HepG2 (cell line): Measurements from ENCODE around the gene ASIC3. TPM values are rescaled to one million over a fixed set of nuclear protein-coding genes. Genes with fewer than 3 reads are reported as not detected.

ENCODE experiments used
- ARHGAP35 ChIP-seq: sonication (generic); formaldehyde crosslinking; IDR thresholded peaks from 2 replicates; pipeline ENCODE4 v1.9.0; 2022; ENCODE audit warnings: mild to moderate bottlenecking, inconsistent platforms, moderate library complexity, missing genetic modification reagents, borderline replicate concordance
- CAMTA2 ChIP-seq: sonication (generic); formaldehyde crosslinking; IDR thresholded peaks from 2 replicates; pipeline ENCODE4 v1.4.0; 2020; ENCODE audit warnings: mild to moderate bottlenecking, missing genetic modification reagents, borderline replicate concordance
- ELF4 ChIP-seq: sonication (generic); formaldehyde crosslinking; IDR thresholded peaks from 2 replicates; pipeline ENCODE4 v1.5.0; 2020; ENCODE audit warnings: missing genetic modification reagents, mild to moderate bottlenecking, moderate library complexity, borderline replicate concordance
- HINFP ChIP-seq: sonication (generic); formaldehyde crosslinking; IDR thresholded peaks from 2 replicates; pipeline ENCODE4 v1.4.0; 2020; ENCODE audit warnings: low read depth, mild to moderate bottlenecking, missing genetic modification reagents
- MTF1 ChIP-seq: sonication (generic); formaldehyde crosslinking; IDR thresholded peaks from 2 replicates; pipeline ENCODE4 v1.5.0; 2020; ENCODE audit warnings: missing genetic modification reagents
- NFRKB ChIP-seq: fragments of 450-650 bp; IDR thresholded peaks from 2 replicates; pipeline ENCODE4 v1.6.1; 2017
- NR1H2 ChIP-seq: sonication (generic); formaldehyde crosslinking; IDR thresholded peaks from 2 replicates; pipeline ENCODE4 v1.8.1; 2022; ENCODE audit warnings: low read depth, missing genetic modification reagents, borderline replicate concordance
- PAWR ChIP-seq: sonication (generic); formaldehyde crosslinking; IDR thresholded peaks from 2 replicates; pipeline ENCODE4 v1.4.0; 2020; ENCODE audit warnings: missing genetic modification reagents, mild to moderate bottlenecking, borderline replicate concordance
- PHF21A ChIP-seq: sonication (generic); formaldehyde crosslinking; IDR thresholded peaks from 2 replicates; pipeline ENCODE4 v1.5.0; 2020; ENCODE audit warnings: mild to moderate bottlenecking, missing genetic modification reagents
- SCMH1 ChIP-seq: sonication (generic); formaldehyde crosslinking; IDR thresholded peaks from 2 replicates; pipeline ENCODE4 v1.9.0; 2021; ENCODE audit warnings: missing genetic modification reagents, mild to moderate bottlenecking, borderline replicate concordance
- SETDB1 ChIP-seq: sonication (generic); formaldehyde crosslinking; IDR thresholded peaks from 2 replicates; pipeline ENCODE4 v1.5.1; 2020; ENCODE audit warnings: missing genetic modification reagents, mild to moderate bottlenecking, borderline replicate concordance
- SNAPC2 ChIP-seq: sonication (generic); formaldehyde crosslinking; IDR thresholded peaks from 2 replicates; pipeline ENCODE4 v1.8.1; 2022; ENCODE audit warnings: mild to moderate bottlenecking, missing genetic modification reagents
- ZFP36L1 ChIP-seq: sonication (generic); formaldehyde crosslinking; IDR thresholded peaks from 2 replicates; pipeline ENCODE4 v1.8.0; 2022; ENCODE audit warnings: mild to moderate bottlenecking, missing genetic modification reagents, moderate library complexity
- ZFP91 ChIP-seq: sonication (generic); formaldehyde crosslinking; IDR thresholded peaks from 2 replicates; pipeline ENCODE4 v1.9.0; 2022; ENCODE audit warnings: missing genetic modification reagents, mild to moderate bottlenecking, borderline replicate concordance
- ZNF143 ChIP-seq: sonication (generic); formaldehyde crosslinking; IDR thresholded peaks from 2 replicates; pipeline ENCODE4 v1.4.0; 2020; ENCODE audit warnings: missing genetic modification reagents
- ZNF253 ChIP-seq: sonication (generic); formaldehyde crosslinking; IDR thresholded peaks from 2 replicates; pipeline ENCODE4 v1.8.0; 2022; ENCODE audit warnings: mild to moderate bottlenecking, missing genetic modification reagents, borderline replicate concordance
- ZNF292 ChIP-seq: sonication (generic); formaldehyde crosslinking; IDR thresholded peaks from 2 replicates; pipeline ENCODE4 v1.8.1; 2022; ENCODE audit warnings: mild to moderate bottlenecking, low read depth, missing genetic modification reagents, borderline replicate concordance
- ZNF484 ChIP-seq: sonication (generic); formaldehyde crosslinking; IDR thresholded peaks from 2 replicates; pipeline ENCODE4 v1.5.1; 2020; ENCODE audit warnings: mild to moderate bottlenecking, low read depth, missing genetic modification reagents, borderline replicate concordance
- ZNF564 ChIP-seq: sonication (generic); formaldehyde crosslinking; IDR thresholded peaks from 2 replicates; pipeline ENCODE4 v1.8.1; 2023; ENCODE audit warnings: mild to moderate bottlenecking, missing genetic modification reagents
- ZNF883 ChIP-seq: sonication (generic); formaldehyde crosslinking; IDR thresholded peaks from 2 replicates; pipeline ENCODE4 v1.5.1; 2020; ENCODE audit warnings: mild to moderate bottlenecking, missing genetic modification reagents; ENCODE audit errors: not compliant biosample characterization
- ZXDC ChIP-seq: sonication (generic); formaldehyde crosslinking; IDR thresholded peaks from 2 replicates; pipeline ENCODE4 v1.5.0; 2020; ENCODE audit warnings: mild to moderate bottlenecking, missing genetic modification reagents
- polyA plus RNA-seq, 8 experiments: library from polyadenylated mRNA; depleted of rRNA in 3 of 8; stranded (reverse) in 7 of 8; unstranded in 1 of 8; fragments of >200 nt; fragmentation: Illumina TruSeq in 4 of 8; extraction: Trizol in 4 of 8; gene quantifications; 2 replicates each; pipeline versions ENCODE4 v1.2.1 to v1.2.3, GENCODE V29; 2011 to 2016; ENCODE audit warnings: low read depth in 4 of 8, missing spikeins in 1 of 8, mixed read lengths in 1 of 8; ENCODE audit not compliant: insufficient read depth in 1 of 8
- total RNA-seq, 5 experiments: library from RNA; depleted of rRNA; stranded (reverse); fragments of >200 nt; fragmentation: Illumina TruSeq; extraction: Trizol; gene quantifications; 2 replicates each; pipeline ENCODE4 v1.2.3, GENCODE V29; 2016; ENCODE audit warnings: low read depth in 1 of 5
- TF ChIP-seq, protein P1 (sequence below): sonication (generic); formaldehyde crosslinking; IDR thresholded peaks from 2 replicates; pipeline ENCODE4 v1.8.0; 2022; ENCODE audit warnings: missing genetic modification reagents, mild to moderate bottlenecking, borderline replicate concordance

ASIC3 gene
- total and polyA plus RNA-seq, 2 of the 13 experiments (the other 11 are each of a cell fraction or from before 2014, with no cell fraction given), result 0.51 TPM; not detected in 1

GRCh38 chr7:151081170-151082101 is 33.1 kb downstream of the ASIC3 start (continued):
- TF ChIP-seq ZXDC (CRISPR knock-in tag) (no peak), ZNF253 (CRISPR knock-in tag) (no peak), SETDB1 (no peak), ZNF143 (CRISPR knock-in tag) (no peak), ZNF292 (CRISPR knock-in tag) (no peak), NR1H2 (CRISPR knock-in tag) (no peak), ZNF484 (CRISPR knock-in tag) (no peak), PAWR (CRISPR knock-in tag) (no peak), NFRKB (no peak), HINFP (CRISPR knock-in tag) (no peak), ZNF564 (CRISPR knock-in tag) (no peak), MTF1 (CRISPR knock-in tag) (no peak), PHF21A (CRISPR knock-in tag) (peak; percentile 55; the same call in 1 of the 2 replicates), ZFP91 (no peak), CAMTA2 (CRISPR knock-in tag) (no peak), ZFP36L1 (CRISPR knock-in tag) (no peak), ZNF883 (no peak), SNAPC2 (CRISPR knock-in tag) (no peak), SCMH1 (CRISPR knock-in tag) (no peak), ELF4 (CRISPR knock-in tag) (no peak), ARHGAP35 (CRISPR knock-in tag) (no peak)
- TF ChIP-seq, protein P1, sequence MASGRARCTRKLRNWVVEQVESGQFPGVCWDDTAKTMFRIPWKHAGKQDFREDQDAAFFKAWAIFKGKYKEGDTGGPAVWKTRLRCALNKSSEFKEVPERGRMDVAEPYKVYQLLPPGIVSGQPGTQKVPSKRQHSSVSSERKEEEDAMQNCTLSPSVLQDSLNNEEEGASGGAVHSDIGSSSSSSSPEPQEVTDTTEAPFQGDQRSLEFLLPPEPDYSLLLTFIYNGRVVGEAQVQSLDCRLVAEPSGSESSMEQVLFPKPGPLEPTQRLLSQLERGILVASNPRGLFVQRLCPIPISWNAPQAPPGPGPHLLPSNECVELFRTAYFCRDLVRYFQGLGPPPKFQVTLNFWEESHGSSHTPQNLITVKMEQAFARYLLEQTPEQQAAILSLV, result no peak
